GM21786 (cell line): ENCODE data around the gene VPS37C.
"Not testable (repeated sequence)": the region's sequence is repeated elsewhere in the genome, so short reads cannot be mapped to it uniquely, and the experiment has no call there.

Experiments used
- ATAC-seq: cut with Tn5 transposase; IDR thresholded peaks from one replicate; pipeline ENCODE4 v1.9.1; 2021; ENCODE audit not compliant: unreplicated experiment

VPS37C gene

GRCh38 chr11:61176446-61176845 is 15.2 kb upstream of the VPS37C start:
- ATAC-seq = no peak

DNA sequence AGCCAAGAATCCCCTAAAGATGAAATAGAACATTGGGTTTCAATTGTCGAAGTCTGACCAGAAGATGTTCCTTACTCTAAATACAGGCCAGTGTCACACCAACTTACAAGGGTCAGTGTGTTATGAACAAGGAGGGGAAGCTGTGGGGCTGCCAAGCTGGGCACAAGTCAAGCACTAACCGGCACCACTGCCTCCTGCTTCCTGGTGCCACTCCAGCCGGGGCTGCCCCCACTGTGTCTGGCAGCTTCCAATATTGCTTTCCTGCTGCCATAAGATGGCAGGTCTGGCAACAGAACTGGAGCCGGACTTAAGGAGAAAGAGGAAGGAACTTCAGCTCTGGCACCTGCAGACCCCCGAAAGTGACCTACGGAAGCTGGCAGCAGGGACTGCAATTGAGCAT is 13.7 kb upstream of the VPS37C start:
- no peak for ATAC-seq

- no peak for ATAC-seq
These were observed 13.0 kb upstream of the VPS37C start for GRCh38 chr11:61174273-61174672.

GRCh38 chr11:61173456-61173855 is 12.2 kb upstream of the VPS37C start:
- ATAC-seq = no peak

DNA sequence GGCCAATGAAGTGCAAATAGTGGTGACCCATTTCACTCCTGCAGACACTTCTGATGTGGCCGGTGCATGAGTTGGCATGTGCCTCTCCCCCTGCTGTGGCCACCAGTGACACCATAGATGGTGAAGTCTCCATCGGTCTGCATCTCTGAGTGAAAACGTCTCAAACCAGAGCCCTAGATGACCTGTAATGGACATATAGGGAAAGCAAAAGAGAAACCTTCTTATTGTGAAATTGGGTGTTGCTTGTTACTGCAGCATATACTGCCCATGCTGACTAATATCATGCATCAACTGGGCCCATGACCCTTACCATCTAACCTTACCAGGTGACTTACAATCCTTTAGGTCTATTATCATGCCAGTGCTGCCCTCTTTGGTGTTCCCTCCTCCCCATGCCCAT is 11.7 kb upstream of the VPS37C start:
- no peak for ATAC-seq

- no peak for ATAC-seq
These were observed 11.1 kb upstream of the VPS37C start for GRCh38 chr11:61172356-61172755.

DNA sequence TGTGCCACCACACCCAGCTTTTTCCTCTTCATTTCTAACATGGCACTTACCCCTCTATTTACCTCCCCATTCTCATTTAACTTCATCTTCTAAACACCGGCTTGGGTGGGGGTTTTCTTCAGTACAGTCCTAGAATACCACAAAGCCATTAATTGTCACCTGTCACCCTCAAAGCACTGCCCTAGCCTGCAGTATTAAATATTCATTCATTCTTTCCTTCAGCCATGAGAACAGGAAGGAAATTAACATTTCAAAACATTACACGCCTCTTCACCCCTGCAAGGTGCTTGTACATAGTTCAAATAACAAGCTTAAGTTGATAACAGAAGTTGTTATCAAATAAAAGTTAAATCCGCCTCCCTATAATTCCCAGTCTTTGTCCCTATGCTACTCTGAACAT is 10.7 kb upstream of the VPS37C start:
- ATAC-seq = no peak

DNA sequence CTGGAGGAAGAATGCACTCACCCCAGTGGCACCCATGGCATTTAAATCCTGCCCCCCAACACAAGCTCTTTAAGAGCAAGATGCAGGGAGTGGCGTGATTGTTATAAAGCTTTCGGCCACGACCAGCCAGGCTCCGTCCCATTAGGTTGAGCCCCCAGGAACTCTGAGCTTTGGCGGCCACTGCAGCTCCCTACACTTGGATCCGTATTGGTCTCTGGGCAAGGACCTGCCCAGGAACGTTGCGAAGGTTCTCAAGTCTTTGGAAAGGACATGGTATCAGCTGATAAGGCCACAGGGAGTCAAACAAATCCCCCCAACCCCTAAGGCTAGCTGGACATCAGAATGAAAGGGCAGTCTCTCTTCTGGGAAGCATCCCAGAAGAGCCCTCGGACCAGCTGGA is 9.3 kb upstream of the VPS37C start:
- ATAC-seq = no peak

- no peak for ATAC-seq
These were observed 7.6 kb upstream of the VPS37C start for GRCh38 chr11:61168800-61169199.

GRCh38 chr11:61168042-61168688 is 6.9 kb upstream of the VPS37C start:
- no peak for ATAC-seq

GRCh38 chr11:61166331-61166730 is 5.1 kb upstream of the VPS37C start:
- ATAC-seq = not testable (repeated sequence)

GRCh38 chr11:61165785-61166184 is 4.6 kb upstream of the VPS37C start:
- ATAC-seq = not testable (repeated sequence)

- no peak for ATAC-seq
These were observed 3.6 kb upstream of the VPS37C start for GRCh38 chr11:61164606-61165424.

- ATAC-seq = no peak
These were observed 2.7 kb upstream of the VPS37C start for GRCh38 chr11:61163714-61164605.

- ATAC-seq = no peak
These were observed 1.8 kb upstream of the VPS37C start for GRCh38 chr11:61163021-61163420.

- ATAC-seq = no peak
These were observed 1.1 kb upstream of the VPS37C start for GRCh38 chr11:61162092-61162941.

DNA sequence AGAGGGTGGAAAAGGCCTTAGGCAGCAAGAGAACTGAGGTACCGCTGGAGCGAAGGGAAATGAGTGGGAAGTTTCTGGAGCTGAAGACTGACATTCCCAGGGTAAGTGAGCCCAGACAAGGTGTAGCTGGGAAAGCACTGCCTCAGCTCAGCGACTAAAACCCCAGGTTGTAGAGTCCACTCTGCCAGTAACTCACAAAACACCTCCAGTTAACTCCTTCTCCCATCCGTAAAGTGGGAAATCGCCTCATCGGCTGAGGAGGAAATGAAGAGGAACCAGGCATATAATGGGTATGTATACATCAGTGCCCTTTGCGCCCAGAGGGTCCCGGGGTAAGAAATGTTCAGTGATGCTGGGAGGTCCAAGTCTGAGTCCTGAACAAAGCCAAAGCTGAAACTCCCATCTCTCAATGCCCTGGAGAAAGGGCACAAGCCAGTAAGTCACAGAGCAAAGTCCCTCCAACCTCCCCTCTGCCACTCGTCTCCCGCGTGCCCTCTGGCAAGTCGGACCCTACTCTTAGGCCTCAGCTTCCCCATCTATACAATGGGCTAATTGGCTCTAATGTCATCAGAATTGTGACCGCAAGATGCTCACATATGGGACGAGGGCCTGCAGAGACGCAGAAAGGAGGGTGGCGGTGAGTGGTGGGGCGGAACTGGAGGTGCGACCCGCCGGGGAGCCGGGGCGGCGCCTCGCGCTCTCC is 588 bp downstream of the VPS37C start:
- no peak for ATAC-seq

DNA sequence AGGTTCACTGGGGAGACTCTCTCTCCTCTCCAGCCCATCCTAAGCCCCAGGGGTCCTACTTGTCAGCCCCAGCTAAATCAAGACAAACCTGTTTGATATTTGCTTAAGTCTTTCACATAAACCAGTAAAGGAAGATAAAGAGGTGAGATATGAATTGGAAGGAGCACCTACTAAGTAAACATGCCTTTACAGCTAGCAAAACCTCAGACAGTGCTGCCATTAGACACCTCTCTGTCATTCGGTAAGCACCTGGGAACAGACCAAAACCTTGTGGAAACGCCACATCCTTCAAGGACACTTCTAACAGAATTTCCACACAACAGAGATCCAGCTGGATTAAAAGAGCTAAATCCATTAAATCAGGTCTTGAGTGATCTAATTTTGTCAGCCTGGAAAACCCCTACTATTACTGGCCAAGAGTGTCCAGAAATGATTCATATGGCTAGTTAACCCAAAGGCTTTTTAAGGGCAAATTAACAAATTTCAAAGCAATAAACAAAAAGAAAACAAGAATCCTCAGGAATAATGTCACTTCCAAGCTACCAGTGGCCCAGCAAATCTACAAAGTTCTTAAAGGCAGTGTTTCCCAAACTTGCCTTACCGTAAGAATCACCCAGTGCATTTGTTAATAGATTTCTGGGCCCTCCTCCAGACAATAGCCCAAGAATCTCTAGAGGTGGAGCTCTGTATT is 2.4 kb downstream of the VPS37C start:
- no peak for ATAC-seq

DNA sequence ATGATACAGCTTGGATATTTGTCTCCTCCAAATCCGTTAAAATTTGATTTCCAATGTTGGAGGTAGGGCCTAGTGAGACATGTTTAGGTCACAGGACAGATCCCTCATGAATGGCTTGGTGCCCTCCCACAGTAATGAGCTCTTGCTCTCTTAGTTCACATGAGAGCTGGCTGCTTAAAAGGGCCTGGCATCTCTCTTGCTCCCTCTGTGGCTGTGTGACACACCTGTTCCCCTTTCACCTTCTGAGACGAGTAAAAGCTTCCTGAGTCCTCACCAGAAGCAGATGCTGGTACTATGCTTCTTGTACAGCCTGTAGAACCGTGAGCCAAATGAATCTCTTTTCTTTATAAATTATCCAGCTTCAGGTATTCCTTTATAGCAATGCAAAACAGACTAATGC is 3.5 kb downstream of the VPS37C start:
- no peak for ATAC-seq
